Measurements from ENCODE around the gene ARHGEF4.

GRCh38 chr2:131011486-131011885 is 174.8 kb downstream of the ARHGEF4 start:
- TF ChIP-seq CTCF (IDR thresholded peaks at IDR 0.05) (no peak), POLR2AphosphoS5 (IDR thresholded peaks at IDR 0.05) (no peak), POLR2A (IDR thresholded peaks at IDR 0.05) (no peak), EP300 (IDR thresholded peaks at IDR 0.05) (no peak)

Measured in suprapubic skin (tissue), 4 donors.